IPS DF 4.7 (cell line): Measurements from ENCODE around the gene CLASP2.

Source experiments
- DNase-seq: peaks from one replicate; pipeline ENCODE4 v3.0.0-alpha.2; 2013; ENCODE audit warnings: low spot score; ENCODE audit errors: extremely low read depth

The CLASP2 gene

DNA sequence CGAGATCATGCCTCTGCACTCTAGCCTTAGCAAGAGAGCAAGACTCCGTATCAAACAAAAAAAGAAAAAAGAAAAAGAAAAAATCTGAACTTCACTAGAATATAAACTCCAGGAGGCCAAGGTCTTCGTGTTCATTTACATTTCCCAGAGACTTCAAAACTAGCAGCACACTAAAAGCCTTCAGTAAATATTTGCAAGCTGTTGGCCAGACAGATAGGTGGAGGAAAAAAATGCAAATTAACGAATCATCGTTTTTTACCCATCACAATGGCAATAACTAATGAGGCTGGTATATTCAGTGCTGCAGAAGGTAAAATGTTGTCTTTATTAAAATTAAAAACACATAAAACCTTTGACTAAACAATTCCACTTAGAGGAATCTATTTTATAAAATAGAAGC is 80.6 kb downstream of the CLASP2 start:
- no peak for DNase-seq

DNA sequence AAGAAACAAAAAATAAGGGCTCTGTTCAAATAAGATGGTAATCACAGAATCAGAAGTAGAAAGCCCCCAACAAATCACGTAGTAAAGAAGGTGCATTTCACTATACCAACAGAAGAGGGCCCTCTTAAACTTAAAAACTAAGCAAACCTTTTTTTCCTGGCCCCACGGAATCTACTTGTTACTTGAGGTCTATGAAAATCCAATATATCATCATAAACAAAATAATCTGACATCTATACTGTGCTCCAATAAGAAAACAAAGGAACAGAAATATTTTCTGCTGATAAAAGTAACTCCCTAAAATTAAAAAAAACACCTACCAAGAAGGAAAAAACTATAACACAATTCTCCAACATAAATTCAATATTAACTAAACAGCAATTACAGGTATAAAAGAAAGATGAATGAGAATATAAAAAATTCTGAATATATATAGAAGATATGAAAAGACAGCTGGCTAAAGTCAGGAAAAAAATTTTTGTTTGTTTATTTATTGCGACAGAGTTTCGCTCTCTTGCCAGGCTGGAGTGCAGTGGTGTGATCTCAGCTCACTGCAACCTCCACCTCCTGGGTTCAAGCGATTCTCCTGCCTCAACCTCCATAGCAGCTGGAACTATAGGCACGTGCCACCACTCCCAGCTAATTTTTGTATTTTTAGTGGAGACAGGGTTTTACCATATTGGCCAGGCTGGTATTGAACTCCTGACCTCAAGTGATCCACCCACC is 81.8 kb downstream of the CLASP2 start:
- peak; percentile 41 for DNase-seq

DNA sequence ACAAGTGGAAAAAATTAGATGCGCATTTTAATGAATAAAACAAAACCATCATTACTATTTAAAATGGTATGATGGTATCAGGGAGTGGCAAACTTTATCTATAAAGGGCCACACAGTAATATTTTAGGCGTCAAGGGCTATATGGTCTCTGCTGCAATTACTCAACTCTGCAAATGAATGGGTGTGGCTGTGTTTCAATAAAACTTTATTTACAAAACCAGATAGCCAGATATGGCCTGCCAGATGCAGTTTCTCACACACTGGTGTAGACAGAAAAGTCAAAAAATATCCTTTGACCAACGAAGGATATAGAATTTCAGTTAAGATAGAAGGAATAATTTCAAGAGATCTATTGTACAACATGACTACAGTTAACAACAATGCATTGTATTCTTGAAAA is 83.8 kb downstream of the CLASP2 start:
- no peak for DNase-seq

DNA sequence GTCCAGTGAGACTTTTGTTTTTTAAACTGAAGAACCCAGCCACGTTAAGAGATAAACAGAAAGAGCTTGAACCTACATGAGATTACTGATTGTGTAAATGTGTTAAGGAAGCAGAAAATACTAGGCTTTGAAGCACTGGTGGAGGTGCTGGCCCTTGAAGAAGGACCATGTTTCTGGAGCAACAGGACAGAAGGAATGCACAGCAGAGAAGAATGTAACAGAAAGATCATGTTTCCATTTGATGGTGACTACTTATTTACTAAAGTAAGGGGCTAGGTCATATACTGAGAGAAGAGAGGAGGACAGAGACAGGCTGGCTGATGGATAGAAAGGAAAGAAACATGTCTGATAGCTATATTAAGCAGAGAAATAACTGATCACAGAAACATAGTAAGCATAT is 88.8 kb downstream of the CLASP2 start:
- no peak for DNase-seq

DNA sequence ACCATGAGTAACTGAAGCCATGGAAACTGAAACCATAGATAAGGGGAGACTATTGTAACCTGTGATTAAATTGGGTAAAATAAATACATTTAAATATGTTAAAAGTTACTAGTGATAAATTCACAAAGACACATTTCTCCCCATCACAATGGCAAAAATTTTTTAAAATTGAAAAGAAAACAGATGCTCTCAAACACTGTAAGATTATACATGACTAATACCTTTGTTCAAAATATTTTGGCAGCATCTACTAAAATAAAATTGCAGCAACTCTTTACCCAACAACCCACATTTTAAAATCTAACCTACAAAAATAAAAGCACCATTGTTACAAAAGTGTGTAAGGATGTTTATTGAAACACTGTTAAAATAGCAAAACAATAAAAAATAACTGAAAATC is 93.3 kb downstream of the CLASP2 start:
- DNase-seq, result no peak

DNA sequence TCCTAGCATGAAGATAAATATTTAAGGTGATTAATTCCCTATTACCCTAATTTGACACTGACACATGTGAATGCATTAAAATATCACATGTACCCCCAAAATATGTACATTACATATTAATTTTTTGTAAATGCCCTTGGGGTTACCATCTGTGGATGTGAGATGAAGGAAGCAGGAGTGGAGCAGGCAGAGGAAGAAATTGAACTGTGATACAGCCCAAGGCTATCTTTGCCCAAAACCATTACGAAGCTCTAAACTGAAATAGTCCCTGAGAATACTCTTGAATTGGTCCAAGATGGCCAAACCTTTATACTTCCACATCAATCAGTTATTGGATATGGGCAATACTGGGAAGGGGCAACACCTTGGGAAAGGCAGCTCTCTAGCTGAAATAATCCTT is 105.0 kb downstream of the CLASP2 start:
- DNase-seq, result no peak

DNA sequence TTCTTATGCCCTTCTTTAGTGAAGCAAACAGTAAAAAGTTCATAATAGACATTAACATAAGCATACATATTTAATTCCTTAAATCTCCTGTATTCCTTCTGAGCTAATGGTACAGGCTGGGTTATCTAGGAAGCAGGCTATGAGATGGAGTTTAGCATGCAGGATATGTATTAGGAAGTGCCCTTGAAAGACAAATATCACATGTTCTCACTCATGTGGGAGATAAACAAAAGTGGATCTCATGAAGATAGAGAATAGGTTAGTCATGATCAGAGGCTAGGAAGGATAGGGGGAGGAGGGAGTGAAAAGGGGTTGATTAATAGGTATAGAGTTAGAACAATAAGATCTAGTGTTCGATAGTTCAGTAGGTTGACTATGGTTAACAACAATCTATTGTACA is 105.4 kb downstream of the CLASP2 start:
- DNase-seq, result no peak

DNA sequence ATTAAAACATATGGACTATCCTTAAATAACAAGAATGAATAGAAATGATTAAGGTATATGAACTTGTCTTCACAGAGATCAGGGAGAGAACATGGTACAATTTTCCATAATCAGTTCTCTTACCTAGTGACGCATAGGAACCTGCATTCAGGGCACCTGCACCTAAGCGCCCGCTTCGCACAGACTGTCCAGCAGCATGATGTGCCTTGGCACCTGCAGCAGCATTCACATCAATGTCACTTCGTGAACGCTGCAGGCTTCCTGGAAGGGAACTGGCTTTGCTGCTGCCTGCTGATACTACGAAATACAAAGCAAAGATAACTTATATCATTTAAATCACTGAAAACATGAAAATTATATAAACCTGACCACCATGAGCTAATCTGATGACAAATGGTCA is 115.2 kb downstream of the CLASP2 start:
- no peak for DNase-seq

DNA sequence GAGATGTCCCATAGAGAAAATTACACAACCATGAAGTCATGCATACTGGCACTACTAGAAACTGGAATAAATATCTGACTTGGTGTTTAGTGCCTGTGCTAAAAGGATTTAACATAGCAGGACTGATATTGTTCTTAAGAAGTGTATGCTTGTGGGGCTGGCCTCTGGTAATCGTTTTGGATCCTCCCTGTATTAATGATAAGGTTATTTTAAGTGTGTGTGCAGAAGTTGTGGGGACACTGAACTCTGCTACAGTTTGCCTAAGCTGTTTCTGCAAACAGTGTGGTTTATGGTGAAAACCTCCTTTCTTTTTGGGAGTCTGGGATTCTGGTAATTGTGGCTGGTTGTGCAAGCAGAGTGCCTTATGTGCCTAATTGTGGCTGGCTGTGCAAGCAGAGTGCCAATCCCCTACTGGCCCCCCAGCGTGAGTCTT is 120.8 kb downstream of the CLASP2 start:
- DNase-seq, result no peak

DNA sequence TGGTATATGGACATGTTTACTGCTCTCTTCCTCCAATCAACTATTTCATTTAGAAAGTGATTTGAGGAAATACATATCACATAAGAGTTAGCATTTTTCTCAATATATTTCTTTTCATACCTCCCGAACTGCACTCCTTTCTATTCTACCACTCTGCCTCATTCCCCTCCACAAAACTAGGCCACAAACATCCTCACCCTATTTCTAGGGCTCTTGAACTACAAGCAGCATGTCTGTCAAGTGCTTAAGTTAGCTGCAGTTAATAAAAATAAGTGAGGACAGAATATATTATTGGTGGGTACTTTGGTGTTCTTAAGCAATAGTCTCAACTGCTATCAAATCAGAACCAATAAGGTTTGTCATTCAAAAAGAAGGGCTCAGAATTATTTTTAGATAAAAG is 125.1 kb downstream of the CLASP2 start:
- DNase-seq, result no peak

DNA sequence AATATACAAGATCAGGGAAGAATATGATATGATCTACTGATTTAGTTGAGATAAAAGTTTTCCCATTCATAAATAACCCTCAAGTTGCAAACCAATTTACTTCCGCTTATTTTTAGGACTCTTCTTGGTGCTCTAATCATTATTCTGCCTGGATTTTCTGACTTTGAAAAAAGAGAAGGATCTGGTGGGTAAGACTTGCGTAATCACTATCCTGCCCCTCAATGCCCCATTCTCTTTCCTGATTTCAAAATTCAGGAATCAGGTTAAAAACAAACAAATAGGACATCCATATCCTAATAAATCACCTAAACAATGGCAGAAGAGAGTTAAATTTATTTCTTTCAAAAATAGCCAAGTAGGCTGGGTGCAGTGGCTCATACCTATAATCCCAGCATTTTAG is 127.5 kb downstream of the CLASP2 start:
- no peak for DNase-seq

DNA sequence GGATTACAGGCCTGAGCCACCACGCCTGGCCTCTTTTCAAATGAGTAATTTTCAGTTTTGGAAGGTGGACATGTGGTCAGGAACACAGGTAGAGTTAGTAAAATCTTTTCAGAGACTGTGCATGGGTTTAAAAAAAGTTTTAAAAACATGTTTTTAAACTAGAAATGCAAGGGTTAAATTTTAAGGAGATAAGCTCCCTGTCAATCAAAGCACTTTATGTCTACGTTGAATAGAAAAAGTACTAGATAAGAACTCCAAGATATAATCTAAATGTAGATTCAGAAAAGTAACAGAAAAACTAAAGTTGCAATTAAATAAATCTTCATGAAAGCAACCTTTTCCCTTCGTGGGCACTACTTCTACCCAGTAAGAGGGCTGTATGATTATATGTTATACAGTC is 131.7 kb downstream of the CLASP2 start:
- no peak for DNase-seq

DNA sequence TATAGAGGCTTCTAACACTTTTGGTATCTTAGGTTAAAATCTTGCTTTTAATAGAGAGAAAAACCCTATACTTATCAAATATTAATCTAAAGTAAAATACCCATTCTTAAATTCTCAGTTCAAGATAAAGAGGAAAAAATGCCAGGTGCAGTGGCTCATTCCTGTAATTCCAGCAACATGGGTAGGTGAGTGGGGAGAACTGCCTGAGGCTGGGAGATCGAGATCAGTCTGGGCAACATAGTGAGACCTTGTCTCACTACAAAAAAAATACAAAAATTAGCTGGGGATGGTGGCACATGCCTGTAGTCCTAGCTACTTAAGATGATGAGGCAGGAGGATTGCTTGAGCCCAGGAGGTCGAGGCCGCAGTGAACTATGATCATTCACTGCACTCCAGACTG is 135.8 kb downstream of the CLASP2 start:
- no peak for DNase-seq

DNA sequence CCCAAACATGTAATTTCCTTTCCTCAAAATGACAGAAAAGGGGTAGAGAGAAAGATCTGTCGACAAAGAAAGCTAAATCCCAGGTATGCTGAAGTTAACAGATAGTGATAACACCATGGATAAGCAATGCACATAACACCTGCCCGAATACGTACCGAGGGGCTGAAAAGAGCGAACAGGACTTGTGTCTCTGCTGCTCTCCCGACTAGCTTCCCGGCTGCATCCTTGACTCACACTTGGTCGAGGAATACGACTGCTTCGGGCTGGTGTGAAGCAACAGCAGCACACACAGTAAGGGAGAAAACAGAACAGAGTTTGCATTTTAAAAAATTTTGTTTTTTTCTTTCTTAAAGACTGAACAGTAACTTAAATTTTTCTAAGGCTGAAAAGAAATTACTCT is 136.4 kb downstream of the CLASP2 start:
- no peak for DNase-seq

DNA sequence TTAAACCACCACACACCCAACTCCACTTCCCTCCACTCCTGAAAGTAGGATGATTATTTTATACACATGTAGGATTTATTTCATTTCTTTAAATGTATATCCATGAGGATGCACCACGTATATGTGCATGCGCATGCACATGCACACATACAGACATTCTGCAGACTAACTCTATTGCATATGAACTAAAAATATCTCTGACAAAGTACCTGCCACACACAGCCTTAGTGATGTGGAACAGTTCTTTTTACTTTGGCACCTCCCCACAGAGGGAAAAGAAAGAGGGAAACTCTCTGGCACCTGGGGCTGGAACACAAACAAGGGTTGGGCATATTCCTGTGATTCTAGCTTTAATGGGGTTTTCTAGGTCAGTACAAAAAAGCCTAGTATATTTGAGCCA is 138.2 kb downstream of the CLASP2 start:
- DNase-seq, result no peak

DNA sequence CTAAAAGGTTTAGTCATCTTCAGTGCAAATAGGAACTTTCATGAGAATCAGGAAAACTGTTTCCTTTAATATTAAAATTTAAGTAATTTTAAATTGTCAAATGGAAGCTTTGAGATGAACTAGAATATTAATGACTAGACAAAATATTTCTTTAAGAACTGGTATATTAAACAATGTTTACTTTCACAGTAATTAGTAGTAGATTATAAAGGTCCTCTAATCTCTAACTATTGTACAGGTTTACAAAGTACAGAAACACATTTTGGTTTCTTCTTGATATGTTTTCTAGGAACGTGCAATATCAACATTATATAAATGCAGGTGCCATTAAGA is 138.9 kb downstream of the CLASP2 start:
- no peak for DNase-seq

DNA sequence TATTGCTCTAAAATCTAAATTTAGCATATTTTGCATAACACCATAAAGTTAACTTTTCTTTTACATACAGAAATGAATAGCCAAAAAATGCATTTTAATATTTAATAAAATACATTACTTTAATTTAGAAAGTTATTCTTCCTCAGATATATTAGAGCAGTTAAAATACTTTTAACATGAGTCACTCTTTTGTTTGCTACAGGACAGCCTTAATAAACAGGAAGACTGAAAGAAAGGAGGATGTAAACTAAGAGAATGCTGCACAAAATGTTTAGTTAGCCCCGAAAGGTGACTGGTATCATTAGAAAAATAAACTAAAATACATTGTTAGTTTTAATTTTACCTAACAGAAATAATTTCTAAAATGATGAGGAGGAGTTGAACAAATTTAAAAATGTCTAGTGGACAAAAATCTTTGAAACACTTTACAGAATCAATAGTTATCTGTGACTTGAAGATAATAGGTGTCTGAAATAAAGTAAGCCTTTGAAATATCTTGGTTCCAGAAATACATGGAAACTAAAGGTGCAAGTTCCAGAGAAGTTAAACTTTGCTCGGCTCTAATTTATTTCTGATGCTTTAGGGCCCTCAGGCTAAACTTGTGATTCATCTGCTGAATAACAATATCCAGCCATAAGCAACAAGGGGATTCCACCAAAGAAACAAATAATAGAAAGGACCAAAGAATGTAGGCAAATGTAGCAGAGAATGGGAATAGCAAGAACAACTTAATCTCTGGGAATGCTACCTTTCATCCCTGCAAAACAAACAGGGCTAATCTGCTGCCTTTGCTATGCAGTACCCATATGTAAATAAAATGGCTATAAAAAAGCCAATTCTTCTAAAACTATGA is 139.5 kb downstream of the CLASP2 start:
- no peak for DNase-seq

DNA sequence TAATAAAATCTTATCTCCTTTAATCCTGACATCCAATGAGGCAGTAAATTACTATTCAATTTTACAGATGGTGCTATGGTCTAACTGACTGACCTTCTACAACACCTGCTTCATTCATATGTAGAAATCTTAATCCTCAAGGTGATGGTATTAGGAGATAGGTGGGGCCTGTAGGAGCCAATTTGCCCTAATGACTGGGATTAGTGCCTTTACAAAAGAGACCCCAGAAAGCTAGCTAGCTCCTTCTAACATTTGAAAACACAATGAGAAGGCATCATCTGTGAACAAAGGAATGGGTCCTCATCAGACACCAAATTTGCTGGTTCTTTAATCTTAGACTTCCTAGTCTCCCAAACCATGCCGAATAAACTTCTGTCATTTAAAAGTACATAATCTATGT is 140.5 kb downstream of the CLASP2 start:
- peak; percentile 64 for DNase-seq

DNA sequence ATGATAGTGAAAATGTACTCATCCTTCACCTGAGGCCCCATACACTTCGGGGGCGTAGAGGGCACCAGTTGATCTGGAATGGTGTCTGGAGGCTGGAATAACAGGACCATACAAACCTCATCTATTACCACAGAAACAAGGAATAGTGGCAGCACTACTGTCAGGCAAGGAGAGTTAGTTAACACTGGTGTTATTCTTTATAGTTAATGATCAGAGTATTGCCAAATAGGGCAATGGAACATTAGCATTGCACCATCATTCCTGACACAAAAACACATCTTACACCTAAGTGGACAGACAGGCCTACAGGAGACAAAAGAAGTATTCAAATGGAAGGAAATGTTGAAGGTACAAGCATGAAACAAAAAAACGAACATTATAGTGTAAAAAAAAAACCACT is 140.9 kb downstream of the CLASP2 start:
- DNase-seq, result no peak

DNA sequence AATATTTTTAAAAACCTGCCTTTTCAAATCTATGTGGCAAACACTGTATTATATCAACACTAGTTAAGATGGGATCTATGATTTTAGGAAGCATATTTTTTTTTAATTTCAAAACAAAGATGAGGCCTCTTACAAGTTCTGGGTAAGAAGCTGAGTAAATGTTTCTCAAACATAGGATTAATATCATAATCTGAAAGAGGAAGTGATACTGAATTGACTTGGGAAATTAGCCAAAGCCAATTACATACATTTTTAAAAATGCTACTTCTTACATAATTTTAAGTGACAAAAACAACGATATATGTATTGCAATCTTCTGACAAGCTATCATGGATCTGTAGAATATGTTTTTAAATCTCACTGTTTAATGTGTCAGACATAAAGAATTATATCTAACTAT is 142.7 kb downstream of the CLASP2 start:
- DNase-seq, result no peak

DNA sequence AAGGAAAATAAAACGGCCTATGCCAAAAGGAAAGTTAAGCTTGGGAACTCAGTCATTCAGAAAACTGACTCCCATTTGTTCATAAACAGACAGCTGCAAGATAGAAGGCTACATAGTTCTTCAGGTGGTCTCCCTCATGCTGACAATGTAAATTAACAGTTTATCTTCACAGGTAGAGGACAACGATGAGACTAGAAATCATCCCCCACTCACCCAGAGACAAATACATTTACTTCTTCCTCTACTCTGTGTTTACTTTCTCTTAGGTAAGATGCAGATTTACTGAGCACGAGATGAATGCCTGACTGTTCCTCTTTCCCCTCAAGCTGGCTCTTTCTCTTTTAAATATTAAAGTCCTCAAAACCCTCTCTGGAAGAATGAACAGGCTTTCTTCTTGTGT is 160.2 kb downstream of the CLASP2 start:
- no peak for DNase-seq

DNA sequence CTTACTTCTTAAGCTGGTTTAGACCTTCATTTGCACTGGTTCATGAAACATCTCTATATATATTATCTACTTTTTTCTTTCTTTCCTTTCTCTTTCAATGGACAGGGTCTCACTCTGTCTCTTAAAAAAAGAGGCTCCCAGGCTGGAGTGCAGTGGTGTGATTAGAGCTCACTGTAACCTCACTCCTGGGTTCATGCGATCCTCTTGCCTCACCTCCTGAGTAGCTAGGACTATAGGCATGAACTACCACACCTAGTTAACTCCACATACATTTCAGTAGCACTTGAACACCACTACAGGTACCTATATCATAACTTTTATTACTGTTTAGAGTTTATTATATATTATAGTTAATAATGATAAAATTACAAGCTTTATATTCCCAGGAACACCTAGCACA is 160.8 kb downstream of the CLASP2 start:
- DNase-seq, result no peak

DNA sequence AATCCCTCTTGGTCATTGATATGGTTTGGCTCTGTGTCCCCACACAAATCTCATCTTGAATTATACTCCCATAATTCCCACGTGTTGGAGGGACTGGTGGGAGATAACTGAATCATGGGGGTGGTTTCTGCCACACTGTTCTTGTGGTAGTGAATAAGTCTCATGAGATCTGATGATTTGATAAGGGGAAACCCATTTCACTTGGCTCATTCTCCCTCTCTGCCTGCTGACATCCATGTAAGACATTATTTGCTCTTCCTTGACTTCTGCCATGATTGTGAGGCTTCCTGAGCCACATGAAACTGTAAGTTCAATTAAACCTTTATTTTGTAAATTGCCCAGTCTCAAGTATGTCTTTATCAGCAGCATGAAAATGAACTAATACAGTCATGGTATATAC is 171.0 kb downstream of the CLASP2 start:
- no peak for DNase-seq
